NT2/D1 (cell line): Measurements from ENCODE around the gene DPP6.

Source experiments
- DNase-seq: peaks from one replicate; pipeline ENCODE4 v3.0.0-alpha.2; 2011; ENCODE audit warnings: low read depth, low spot score
- H3K27me3 ChIP-seq: 2 replicates; pipeline ENCODE4 v1.6.0; 2011; ENCODE audit warnings: mild to moderate bottlenecking; ENCODE audit not compliant: insufficient read length, insufficient read depth
- H3K36me3 ChIP-seq: 2 replicates; pipeline ENCODE4 v1.6.1; 2011; ENCODE audit warnings: mild to moderate bottlenecking, low read length, mixed read lengths; ENCODE audit not compliant: insufficient read depth, insufficient read length
- H3K4me1 ChIP-seq: 2 replicates; pipeline ENCODE4 v1.5.1; 2011; ENCODE audit not compliant: insufficient read depth, insufficient read length
- H3K4me3 ChIP-seq: 2 replicates; pipeline ENCODE4 v1.5.1; 2011; ENCODE audit warnings: low read depth; ENCODE audit not compliant: insufficient read length
- H3K9ac ChIP-seq: 2 replicates; pipeline ENCODE4 v1.6.0; 2011; ENCODE audit warnings: low read depth; ENCODE audit not compliant: insufficient read length
- H3K9me3 ChIP-seq: 2 replicates; pipeline ENCODE4 v1.5.1; 2011; ENCODE audit warnings: mild to moderate bottlenecking, low read length; ENCODE audit not compliant: insufficient read depth
- SUZ12 ChIP-seq: IDR thresholded peaks from 2 replicates; pipeline ENCODE4 v1.6.1; 2011; ENCODE audit not compliant: insufficient read length, insufficient read depth; ENCODE audit errors: extremely low read depth
- YY1 ChIP-seq: IDR thresholded peaks from 2 replicates; pipeline ENCODE4 v1.6.1; 2011; ENCODE audit not compliant: insufficient read length, insufficient read depth
- ZNF274 ChIP-seq: IDR thresholded peaks from 2 replicates; pipeline ENCODE4 v1.6.1; 2011; ENCODE audit warnings: mild to moderate bottlenecking, low read depth, low read length

Gene DPP6

DNA sequence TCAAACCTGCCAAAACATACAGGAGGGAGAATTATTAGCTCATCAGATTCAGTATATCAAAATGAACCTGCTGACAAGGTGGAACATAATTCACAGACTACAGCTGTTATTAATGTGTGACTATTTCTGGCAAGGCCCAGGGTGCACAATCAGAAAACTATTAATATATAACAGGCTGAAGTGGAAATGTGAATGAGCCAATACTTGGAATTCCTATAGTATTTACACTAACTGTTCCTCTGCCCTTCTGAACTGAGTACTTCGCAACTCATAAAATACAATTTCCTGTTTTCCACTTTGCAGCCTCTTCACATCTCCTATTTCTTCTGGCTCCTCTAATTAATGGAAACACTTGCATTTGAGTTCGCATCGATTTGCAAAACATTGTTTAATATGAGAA is 330.8 kb downstream of the DPP6 start:
- H3K4me1 ChIP-seq: no peaks in the 10 kb centered on the region
- no peak for DNase-seq
- H3K4me3 ChIP-seq: no peak overlapping the region
- TF ChIP-seq ZNF274: no peak
- TF ChIP-seq YY1: no peak
- no peak for TF ChIP-seq SUZ12
- H3K36me3 ChIP-seq: no peaks in the 10 kb centered on the region
- no peaks in the 10 kb centered on the region for H3K9me3 ChIP-seq
- H3K27me3 ChIP-seq: no peaks in the 10 kb centered on the region
- H3K9ac ChIP-seq: no peak overlapping the region

DNA sequence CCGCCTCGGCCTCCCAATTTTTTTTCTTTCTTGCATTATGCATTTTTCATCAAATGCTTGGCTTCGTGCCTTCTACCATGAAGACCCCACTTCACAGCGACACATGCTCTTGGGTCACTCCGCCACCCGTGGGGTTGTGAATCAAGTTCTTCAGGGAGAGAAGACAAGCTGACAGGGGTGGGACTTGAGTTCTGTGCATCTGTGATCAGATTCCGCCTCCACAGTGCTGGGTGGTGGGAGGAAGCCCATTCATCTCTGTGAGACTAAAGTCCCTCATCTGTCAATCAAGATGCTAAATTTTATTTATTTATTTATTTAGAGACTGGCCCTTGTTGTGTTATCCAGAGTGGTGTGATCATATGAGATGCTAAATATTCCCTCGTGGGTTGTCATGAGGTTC is 333.0 kb downstream of the DPP6 start:
- H3K9ac ChIP-seq: no peak overlapping the region
- no peak overlapping the region for H3K4me3 ChIP-seq
- H3K9me3 ChIP-seq: no peaks in the 10 kb centered on the region
- DNase-seq: no peak
- no peaks in the 10 kb centered on the region for H3K36me3 ChIP-seq
- TF ChIP-seq SUZ12: no peak
- no peak for TF ChIP-seq ZNF274
- TF ChIP-seq YY1: no peak
- no peaks in the 10 kb centered on the region for H3K4me1 ChIP-seq
- no peaks in the 10 kb centered on the region for H3K27me3 ChIP-seq

DNA sequence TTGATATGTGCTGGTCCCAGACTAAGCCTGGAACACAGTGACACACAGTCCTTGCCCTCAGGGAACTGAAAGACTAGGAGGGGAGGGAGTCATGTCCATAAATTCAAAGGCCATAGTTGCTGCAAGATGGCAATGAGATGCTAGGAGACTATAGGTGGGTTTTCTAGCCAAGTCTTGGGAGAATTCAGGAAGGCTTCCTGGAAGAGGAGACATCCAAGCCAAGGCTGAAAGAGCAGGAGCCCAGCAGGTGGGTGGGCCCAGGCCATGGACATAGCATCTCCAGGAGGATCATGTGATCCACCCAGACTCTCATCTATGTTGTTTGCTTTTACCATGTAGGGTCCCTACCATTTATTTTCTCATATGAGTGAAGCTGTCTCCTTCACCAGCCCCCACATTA is 335.1 kb downstream of the DPP6 start:
- Histone ChIP-seq H3K4me3 (no peak overlapping the region), H3K9ac (no peak overlapping the region), H3K9me3 (no peaks in the 10 kb centered on the region), H3K4me1 (no peaks in the 10 kb centered on the region), H3K27me3 (no peaks in the 10 kb centered on the region), H3K36me3 (no peaks in the 10 kb centered on the region)
- DNase-seq: no peak
- TF ChIP-seq SUZ12 (no peak), YY1 (no peak), ZNF274 (no peak)

DNA sequence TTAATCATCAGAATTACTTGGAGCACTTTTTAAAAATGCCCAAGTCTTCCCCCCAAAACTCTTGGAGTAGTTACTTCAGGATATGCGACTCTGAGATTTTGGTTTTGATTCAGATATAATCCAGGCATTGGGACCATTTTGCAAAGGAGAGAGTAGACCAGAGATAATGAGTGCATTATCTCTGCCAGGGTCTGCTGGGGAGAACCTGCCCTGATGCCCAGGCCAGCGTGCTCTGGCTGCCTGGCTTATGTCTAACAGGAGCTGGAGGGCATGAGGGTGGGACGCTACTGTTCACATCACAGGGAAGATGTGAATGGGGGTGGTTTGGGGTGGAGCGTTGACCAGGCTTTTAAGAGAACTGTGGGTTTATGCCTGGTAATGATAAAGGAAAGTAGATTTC is 336.2 kb downstream of the DPP6 start:
- Histone ChIP-seq H3K36me3 (no peaks in the 10 kb centered on the region), H3K9ac (no peak overlapping the region), H3K4me3 (no peak overlapping the region), H3K9me3 (no peaks in the 10 kb centered on the region), H3K4me1 (no peaks in the 10 kb centered on the region), H3K27me3 (no peaks in the 10 kb centered on the region)
- TF ChIP-seq YY1: no peak
- TF ChIP-seq SUZ12: no peak
- no peak for TF ChIP-seq ZNF274
- no peak for DNase-seq

DNA sequence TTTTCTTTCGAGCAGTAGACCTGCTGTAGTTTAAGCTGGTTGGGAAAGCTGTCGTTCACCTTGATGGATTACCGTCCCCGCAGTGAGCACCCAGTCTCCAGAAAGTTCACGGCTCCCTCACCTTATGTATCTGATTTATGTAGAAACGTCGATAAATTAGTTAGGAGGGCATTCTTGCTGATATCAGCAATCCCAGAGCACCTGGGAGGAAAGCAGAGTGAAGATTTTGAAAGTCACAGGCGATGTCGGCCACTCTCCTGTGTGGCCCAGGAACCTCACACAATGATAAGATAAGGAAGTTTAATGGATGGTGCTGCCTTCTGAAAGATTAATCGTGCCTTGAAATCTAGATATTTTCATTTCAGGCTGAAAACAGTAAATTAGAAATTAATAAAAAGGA is 336.8 kb downstream of the DPP6 start:
- Histone ChIP-seq H3K27me3 (no peaks in the 10 kb centered on the region), H3K9ac (no peak overlapping the region), H3K4me3 (no peak overlapping the region), H3K36me3 (no peaks in the 10 kb centered on the region), H3K4me1 (no peaks in the 10 kb centered on the region), H3K9me3 (no peaks in the 10 kb centered on the region)
- TF ChIP-seq SUZ12 (no peak), ZNF274 (no peak), YY1 (no peak)
- no peak for DNase-seq

DNA sequence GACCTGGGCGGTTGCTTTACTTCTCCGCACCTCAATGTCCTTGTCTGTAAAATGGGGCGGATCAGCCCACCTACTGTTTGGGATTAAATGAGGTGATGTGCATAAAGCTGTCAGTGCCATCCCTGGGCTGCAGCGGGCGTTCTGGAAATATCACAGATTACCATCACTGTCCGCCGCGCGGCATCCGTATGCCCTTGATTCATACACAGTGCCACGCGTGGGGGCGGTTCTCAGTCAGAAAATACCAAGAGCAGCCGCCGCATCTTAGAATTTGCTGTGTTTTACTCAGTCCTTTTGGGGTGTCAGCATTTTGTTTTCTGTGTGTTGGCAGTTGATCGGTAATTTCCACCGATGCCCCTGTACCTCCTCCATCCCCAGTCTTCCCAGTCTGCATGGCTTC is 338.8 kb downstream of the DPP6 start:
- H3K4me1 ChIP-seq: no peaks in the 10 kb centered on the region
- TF ChIP-seq YY1 (no peak), ZNF274 (no peak)
- no peaks in the 10 kb centered on the region for H3K9me3 ChIP-seq
- H3K36me3 ChIP-seq: no peaks in the 10 kb centered on the region
- no peak for DNase-seq
- H3K27me3 ChIP-seq: no peaks in the 10 kb centered on the region
- no peak overlapping the region for H3K4me3 ChIP-seq
- no peak overlapping the region for H3K9ac ChIP-seq

DNA sequence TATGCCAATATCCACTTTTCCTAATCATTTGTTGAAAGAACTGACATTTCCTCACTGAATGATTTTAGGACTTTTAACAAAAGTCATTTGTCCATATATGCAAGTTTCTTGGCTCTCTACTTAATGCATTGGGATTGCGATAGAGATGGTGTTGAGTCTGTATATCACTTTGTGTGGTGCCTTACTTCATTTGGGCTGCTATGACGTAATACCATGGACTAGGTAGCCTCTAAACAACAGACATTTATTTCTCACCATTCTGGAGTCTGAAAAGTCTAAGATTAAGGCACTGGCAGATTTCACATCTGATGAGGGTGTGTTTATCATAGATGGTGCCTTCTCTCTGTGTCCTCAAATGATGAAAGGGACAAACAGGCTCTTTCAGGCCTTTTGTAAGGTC is 342.6 kb downstream of the DPP6 start:
- H3K27me3 ChIP-seq: no peaks in the 10 kb centered on the region
- H3K4me1 ChIP-seq: no peaks in the 10 kb centered on the region
- H3K9me3 ChIP-seq: no peaks in the 10 kb centered on the region
- no peak overlapping the region for H3K9ac ChIP-seq
- H3K4me3 ChIP-seq: no peak overlapping the region
- TF ChIP-seq SUZ12 (no peak), YY1 (no peak), ZNF274 (no peak)
- H3K36me3 ChIP-seq: no peaks in the 10 kb centered on the region
- DNase-seq: no peak

DNA sequence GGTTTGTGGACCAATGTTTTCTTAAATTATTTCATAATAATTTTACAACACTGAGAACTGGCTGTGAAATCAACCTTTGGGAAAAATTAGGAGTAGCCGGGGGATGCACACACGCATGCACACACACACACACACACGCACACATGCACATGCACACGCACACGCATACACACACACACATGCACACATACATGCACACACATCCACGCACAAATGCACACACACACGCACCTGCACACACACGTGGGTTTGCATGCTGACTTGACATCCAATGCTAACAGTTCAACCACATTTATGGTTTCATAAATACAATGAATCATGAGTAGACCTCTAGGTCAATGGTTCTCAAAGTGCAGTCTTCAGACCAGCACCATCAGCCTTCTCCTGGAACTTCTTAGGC is 354.1 kb downstream of the DPP6 start:
- no peaks in the 10 kb centered on the region for H3K27me3 ChIP-seq

More for the DNA sequence above, 354.1 kb downstream of the DPP6 start:
- Histone ChIP-seq H3K36me3 (no peaks in the 10 kb centered on the region), H3K4me3 (no peak overlapping the region), H3K9me3 (no peaks in the 10 kb centered on the region), H3K4me1 (peaks cover 2% of the 10 kb centered on the region), H3K9ac (no peak overlapping the region)
- TF ChIP-seq YY1 (no peak), ZNF274 (no peak), SUZ12 (no peak)
- DNase-seq: no peak
